NCI-H146 treated with DMSO at 0.1 percent for 48 hours (cell line): Measurements from ENCODE around the gene HNRNPH1.
"Not testable (repeated sequence)": the region's sequence is repeated elsewhere in the genome, so short reads cannot be mapped to it uniquely, and the experiment has no call there.

Experiments
- DNase-seq: peaks from one replicate; lab custom pipeline; 2025; ENCODE audit not compliant: unreplicated experiment; lab: John Stamatoyannopoulos, UW

The HNRNPH1 gene, protein sequence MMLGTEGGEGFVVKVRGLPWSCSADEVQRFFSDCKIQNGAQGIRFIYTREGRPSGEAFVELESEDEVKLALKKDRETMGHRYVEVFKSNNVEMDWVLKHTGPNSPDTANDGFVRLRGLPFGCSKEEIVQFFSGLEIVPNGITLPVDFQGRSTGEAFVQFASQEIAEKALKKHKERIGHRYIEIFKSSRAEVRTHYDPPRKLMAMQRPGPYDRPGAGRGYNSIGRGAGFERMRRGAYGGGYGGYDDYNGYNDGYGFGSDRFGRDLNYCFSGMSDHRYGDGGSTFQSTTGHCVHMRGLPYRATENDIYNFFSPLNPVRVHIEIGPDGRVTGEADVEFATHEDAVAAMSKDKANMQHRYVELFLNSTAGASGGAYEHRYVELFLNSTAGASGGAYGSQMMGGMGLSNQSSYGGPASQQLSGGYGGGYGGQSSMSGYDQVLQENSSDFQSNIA

DNA sequence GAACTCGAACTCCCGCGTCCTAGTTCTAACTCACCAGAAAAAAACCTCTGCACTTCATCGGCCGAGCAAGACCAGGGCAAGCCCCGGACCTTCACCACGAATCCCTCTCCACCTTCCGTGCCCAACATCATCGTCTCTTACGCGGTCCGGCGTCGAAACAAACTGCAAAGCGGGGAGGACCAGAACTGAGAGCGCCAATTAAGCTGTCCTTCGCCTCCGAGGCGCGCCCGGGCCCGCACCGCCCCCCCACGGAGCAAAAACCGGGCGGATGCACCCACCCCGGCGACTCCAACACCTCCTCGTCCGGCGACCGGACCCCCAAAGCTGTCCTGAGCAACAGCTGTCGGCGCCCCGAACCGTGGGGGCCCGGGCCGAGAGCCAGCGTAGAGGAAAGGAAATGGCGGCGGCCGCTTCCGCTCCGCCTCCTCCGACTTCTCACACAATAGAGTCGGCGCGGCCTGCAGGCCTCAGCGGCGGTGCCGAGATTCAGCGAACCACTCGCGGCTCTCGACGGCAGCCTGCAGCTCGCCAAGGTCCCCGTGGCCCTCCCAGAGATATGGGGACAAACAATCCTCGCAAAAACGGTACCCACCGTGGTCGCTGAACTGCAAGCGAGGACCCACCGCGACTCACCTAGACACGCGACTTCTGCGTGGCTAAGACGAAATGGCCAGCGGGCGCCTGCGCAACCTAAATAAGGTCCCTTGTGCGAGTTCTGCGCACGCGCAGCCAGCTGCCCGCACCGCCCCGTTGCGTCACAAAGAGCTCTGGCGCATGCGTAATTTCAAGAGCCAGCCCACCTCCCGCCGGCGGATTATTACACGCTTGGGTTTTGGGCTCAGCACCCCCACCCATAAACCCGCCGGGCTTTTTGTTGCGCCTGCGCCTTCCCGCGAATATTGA lies at the start of gene HNRNPH1:
Gene HNRNPH1, minus strand, starts transcription at position 669 of the 903 bp plus-strand sequence. Its CDS starts 538 bp downstream, at position 131.
- DNase-seq = peak; percentile 90

DNA sequence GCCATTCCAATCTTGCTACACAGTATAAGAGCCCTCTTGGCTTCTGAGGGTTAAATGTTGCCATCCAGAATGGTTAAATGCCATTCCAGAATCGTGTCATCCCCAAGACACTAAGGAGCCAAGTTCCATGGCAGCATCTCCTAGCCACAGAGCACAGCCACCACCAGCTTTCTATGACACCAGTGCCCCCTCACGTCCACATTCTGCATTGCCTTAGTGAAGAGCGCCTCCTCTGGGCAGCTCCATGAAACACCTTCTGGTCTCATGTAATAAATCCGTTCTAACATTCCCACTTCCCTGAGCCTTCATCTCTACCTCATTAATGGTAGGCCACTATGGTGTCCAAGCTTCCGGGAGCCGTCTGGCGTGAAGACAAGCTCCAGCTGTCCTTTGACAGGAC lies 44.9 kb upstream of the HNRNPH1 start:
- DNase-seq = peak; percentile 25

DNA sequence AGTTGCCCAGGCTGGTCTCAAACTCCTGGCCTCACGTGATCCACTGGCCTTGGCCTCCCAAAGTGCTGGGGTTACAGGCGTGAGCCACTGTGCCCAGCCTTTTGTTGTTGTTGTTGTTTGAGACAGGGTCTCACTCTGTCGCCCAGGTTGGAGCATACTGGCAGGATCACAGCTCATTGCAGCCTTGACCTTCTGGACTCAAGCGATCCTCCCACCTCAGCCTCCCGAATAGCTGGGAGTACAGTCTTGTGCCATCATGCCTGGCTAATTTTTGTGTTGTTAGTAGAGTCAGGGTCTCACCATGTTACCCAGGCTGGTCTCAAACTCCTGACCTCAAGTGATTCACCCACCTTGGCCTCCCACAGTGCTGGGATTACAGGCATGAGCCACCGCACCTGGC lies 38.2 kb upstream of the HNRNPH1 start:
- not testable (repeated sequence) for DNase-seq

DNA sequence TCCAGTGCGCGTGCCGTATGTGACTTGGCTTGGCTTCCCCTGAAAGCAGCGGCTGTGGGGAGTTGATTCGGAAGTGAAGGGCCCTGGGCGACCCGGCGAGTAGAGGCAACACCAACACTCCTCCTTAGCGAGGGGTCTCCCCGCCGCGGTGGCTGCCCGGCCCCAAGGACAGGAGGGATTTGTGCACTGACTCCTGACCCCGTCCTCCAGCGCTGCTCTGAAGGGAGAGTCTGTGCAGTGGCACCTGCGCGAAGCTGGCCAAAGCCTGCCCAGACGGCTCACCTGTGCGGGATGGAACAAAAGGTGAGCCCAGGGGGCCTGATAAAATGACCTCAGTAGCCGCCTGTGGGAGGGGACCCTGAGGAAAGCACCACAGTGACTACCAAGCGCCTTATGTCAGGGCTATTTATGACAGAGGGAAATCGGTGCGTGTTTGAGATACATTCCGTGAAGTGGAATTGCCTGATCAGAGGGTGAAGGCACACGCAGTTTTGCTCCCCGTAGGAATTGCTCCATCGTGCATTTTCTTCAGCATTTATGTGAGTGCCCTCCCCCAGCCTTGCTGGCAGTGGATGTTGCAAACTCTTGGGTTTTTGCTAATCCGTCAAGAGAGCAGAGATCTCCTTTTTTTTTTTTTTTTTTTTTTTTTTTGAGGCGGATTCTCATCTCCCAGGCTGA lies 34.8 kb upstream of the HNRNPH1 start:
- peak; percentile 26 for DNase-seq

DNA sequence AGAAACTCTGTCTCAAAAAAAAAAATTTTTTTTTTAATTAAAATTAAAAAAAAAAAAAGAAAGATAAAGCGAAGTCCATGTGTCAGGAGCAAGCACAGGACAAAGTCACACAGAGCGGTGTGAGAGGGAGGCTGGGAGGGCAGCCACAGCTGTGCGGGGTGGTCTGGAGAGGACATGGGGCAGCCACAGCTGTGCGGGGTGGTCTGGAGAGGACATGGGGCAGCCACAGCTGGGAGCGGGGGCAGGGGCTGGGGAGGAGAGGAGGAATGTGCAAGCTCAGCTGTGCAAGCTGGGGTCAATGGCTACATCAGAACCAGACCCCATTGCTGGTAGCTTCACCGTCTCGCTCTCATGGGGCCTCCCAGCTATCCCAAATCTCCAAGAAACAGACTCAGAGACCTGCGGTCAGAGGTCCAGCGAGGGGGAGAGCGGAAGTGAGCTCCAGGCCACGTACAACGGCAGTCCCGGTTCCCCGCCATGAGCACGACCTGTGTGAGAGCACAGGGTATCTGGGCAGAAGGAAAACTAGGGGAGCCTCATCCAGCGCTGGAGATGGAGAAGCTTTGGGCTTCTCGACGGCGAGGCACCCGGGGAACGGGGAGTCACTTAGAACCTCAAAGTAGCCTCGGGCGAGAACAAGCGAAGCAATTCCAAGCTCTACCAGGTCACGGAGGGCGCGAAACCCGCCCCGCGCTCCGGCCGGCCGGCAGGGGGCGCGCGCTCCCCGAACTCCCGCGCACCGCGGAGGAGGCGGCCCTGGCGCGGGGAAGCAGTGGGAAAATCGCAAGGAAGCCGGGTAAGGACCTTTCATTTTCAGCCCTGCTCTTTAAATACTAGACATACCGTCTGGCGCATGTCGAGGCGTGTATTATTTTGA lies 34.1 kb upstream of the HNRNPH1 start:
- DNase-seq = not testable (repeated sequence)

DNA sequence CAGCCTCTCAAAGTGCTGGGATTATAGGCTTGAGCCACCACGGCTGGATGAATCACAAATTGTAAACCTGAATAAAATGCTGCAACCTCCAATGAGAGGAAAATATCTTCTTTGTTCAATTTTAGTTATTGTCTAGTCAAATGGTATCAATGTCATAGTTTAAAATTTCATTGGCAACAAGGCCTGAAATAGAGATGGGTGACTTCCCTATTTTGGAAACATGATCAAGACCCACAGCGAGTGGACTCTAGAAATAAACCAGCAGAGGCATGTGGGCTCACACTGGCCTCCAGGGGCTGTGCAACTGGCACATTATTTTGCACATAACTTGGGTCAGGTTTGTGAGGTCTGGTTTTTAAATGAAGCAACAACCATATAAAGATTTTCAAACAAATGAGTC lies 29.7 kb upstream of the HNRNPH1 start:
- not testable (repeated sequence) for DNase-seq

DNA sequence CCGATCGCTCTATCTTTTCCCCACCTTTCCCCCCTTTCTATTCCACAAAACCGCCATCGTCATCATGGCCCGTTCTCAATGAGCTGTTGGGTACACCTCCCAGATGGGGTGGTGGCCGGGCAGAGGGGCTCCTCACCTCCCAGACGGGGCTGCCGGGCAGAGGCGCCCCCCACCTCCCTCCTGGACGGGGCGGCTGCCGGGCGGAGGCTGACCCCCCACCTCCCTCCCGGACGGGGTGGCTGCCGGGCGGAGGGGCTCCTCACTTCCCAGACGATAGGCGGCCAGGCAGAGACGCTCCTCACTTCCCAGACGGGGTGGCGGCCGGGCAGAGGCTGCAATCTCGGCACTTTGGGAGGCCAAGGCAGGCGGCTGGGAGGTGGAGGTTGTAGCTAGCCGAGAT lies 26.8 kb upstream of the HNRNPH1 start:
- DNase-seq = not testable (repeated sequence)

DNA sequence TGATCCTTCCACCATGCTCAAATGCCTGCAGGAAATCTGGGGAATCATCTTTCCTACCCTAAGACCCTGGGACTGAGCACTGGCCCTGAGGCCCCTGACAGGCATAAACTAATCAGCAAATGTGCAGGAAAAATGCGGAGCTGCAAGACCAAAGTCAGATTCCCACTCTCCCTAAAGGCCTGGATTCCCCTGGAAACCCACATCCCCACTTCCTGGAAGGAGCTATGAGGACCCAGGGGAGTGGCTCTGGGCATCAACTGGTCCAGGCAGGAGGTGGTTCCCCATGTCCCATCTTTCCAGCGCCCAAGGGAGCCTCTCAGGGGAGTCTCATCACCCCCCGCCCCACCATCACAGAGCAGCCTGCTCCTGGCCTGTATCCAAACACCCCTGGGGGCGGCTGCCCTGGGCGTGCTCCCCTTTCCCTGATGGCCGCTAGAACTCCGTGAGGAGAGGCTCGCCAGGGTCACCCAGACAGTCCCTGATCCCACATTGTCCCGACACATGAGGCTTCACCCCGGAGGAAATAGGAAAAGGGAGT lies 25.8 kb upstream of the HNRNPH1 start:
- not testable (repeated sequence) for DNase-seq

DNA sequence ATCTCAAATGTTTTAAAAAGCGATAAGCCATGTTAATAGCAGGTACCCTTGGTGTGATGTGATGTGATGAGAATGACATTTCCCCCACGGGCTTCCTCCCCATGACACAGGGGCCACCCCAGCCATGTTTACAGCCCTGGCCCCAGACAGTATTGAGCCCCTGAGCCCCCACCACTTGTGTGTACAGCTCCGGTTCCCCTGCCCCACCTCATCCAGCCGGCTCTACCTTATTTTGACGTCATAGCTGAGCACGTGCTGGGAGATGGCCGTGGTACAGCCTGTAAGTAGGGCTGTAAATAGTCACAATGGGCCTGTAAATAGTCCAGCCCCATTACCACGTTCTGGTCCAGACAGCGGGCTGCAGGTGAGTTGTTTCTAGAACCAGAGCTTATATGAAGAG lies 24.9 kb upstream of the HNRNPH1 start:
- no peak for DNase-seq

DNA sequence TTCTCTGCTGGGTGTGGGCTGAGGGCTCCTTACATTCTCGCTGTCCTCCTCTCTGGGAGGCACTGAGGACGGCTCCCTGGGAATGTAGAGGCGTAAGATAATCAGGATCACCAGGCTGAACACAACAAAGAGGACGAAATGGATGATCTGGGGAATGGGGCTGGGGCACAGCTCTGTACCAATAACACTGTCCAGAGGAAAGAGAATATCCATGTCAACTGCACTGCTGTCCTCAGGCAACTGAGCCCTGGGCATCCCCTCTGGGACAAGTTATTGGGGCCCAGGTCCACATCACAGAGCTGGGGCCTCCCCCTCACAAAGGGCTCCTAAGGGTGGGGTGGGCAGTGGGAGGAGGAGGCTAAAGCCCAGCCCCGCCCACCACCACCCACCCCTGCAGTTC lies 21.3 kb upstream of the HNRNPH1 start:
- not testable (repeated sequence) for DNase-seq

DNA sequence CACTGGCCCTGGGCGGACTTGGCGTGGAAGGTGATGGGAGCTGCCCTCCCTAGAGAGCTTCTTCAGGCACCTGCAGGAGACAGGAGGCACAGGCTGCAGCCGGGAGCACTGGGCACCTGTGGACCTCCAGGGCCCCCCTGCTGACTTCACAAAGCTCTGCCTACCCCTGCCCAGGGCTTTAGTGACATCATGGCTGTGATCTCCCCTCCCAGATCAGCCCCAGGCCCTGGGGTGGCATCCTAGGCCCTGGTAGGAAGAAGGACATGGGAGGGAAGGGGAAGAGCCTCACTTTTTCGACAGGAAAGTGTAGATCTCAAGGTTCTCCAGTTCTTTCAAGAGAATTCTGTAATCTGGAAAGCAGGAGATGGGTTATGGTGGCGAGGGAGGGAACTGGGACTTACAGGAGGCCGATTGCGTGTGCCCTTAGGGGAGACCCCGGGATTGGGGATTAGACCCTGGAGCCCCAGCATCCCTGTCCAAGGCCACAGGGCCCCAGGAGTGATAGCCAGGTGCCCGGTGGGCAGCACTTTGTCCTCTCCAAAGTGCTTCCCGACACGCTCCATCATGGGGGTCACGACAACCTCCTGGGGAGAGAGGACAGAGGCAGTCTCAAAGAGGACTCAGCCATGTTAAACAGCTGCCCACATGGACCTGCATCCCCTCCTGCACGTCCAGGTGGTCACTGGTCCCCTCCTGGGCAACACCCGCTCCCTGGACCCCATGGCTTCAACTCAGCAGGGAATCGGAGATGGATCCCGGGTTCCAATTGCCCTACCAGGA lies 19.9 kb upstream of the HNRNPH1 start:
- DNase-seq = not testable (repeated sequence)

DNA sequence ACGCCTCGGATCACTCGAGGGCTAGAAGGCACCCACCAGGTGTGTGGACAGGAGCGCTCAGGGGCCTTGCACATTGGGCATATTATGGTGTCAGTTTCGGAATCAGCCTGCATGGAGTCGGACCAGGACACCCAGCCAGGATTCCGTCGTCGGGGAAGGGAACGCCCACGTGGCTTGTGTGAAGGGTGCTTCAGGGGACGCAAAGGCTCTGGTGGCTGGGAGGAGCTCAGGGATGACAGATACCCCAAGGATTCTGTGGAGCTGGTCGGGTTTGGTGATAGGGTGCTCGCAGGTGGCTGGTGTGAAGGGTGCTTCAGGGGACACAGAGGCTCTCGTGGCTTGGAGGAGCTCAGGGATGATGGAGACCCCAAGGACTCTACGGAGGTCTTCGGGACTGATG lies 19.2 kb upstream of the HNRNPH1 start:
- not testable (repeated sequence) for DNase-seq

DNA sequence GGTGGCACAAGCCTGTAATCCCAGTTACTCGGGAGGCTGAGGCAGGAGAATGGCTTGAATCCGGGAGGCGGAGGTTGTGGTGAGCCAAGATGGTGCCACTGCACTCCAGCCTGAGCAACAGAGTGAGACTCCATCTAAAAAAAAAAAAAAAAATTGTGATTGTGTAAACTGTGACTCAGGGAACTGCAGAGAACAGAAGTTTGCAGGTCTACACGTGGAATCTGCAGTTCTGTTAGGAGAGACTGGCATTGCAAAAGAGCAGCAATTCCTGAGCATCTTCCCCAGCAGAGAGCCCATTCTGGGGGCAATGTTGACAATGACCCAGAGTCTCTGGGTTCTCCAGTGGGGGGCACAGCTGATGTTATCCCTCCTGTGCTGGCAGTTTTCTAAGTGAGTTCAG lies 18.3 kb upstream of the HNRNPH1 start:
- DNase-seq = not testable (repeated sequence)

DNA sequence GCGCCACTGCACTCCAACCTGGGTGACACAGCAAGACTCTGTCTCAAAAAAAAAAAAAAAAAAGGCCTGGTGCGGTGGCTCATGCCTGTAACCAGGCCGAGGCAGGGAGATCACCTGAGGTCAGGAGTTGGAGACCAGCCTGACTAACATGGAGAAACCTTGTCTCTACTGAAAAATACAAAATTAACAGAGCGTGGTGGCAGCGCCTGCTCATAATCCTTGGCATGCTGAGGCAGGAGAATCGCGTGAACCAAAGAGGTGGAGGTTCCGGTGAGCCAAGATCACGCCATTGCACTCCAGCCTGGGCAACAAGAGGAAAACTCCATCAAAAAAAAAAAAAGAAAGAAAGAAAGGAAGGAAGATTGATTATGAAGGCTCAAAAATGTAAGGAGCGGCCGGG lies 15.8 kb upstream of the HNRNPH1 start:
- DNase-seq = not testable (repeated sequence)

DNA sequence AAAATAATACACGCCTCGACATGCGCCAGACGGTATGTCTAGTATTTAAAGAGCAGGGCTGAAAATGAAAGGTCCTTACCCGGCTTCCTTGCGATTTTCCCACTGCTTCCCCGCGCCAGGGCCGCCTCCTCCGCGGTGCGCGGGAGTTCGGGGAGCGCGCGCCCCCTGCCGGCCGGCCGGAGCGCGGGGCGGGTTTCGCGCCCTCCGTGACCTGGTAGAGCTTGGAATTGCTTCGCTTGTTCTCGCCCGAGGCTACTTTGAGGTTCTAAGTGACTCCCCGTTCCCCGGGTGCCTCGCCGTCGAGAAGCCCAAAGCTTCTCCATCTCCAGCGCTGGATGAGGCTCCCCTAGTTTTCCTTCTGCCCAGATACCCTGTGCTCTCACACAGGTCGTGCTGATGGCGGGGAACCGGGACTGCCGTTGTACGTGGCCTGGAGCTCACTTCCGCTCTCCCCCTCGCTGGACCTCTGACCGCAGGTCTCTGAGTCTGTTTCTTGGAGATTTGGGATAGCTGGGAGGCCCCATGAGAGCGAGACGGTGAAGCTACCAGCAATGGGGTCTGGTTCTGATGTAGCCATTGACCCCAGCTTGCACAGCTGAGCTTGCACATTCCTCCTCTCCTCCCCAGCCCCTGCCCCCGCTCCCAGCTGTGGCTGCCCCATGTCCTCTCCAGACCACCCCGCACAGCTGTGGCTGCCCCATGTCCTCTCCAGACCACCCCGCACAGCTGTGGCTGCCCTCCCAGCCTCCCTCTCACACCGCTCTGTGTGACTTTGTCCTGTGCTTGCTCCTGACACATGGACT lies 11.1 kb upstream of the HNRNPH1 start:
- DNase-seq = not testable (repeated sequence)

DNA sequence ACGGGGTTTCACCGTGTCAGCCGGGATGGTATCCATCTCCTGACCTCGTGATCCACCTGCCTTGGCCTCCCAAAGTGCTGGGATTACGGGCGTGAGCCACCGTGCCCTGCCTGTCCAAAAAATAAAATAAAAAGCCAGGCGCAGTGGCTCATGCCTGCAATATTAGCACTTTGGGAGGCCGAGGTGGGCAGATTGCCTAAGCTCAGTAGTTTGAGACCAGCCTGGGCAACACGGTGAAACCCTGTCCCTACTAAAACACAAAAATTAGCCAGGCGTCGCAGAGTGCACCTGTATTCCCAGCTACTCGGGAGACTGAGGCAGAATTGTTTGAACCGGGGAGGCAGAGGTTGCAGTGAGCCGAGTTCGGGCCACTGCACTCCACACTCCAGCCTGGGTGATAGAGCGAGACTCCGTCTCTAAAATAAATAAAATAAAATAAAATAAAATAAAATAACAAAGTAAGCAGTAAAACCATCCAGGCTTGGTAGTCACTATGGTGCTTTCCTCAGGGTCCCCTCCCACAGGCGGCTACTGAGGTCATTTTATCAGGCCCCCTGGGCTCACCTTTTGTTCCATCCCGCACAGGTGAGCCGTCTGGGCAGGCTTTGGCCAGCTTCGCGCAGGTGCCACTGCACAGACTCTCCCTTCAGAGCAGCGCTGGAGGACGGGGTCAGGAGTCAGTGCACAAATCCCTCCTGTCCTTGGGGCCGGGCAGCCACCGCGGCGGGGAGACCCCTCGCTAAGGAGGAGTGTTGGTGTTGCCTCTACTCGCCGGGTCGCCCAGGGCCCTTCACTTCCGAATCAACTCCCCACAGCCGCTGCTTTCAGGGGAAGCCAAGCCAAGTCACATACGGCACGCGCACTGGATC lies 10.3 kb upstream of the HNRNPH1 start:
- not testable (repeated sequence) for DNase-seq

DNA sequence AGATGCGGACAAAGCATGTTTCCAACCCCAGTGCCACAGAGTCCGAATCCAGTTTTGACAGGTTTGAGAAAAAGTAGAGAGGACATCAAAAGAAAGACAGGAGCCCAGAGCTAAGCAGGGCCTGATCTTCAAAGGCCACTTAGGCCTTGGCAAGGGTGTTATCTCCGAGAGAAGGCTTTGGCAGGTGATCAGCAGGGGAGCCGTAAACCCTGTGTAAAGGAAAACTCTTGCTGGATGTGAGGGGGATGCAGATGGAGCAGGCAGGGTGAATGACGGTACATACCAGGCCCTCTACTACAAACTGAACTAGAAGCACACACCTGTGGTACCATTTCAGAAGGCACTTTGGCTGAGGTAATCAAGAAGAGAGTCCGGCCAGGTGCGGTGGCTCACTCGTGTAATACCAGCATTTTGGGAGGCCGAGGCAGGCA lies 1.4 kb upstream of the HNRNPH1 start:
- no peak for DNase-seq
